Measurements from ENCODE around the gene METRNL.

The METRNL gene

DNA sequence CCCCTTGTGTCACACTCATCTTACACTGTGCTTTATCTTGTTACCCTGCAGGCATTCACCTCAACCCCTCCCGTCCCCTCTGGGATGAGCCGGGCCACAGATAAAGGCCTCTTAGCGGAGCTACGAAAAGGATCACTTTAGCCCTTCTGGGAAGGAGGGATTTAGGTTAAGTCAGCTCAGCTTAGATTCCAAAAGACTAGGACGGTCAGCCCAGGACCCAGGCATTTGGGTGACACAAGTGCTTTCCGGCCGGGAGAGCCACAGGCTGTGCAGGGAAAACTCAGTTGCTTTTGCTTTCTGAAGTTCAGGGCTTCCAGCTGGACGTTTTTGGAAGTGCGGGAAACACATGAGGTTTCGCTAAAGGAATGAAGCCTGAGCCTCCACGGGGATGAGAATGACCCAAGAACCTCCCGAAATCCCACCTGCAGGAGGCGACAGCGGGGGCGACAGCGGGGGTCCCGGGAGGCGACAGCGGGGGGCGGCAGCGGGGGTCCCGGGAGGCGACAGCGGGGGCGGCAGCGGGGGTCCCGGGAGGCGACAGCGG is 11.6 kb upstream of the METRNL start:
- no peak for DNase-seq

DNA sequence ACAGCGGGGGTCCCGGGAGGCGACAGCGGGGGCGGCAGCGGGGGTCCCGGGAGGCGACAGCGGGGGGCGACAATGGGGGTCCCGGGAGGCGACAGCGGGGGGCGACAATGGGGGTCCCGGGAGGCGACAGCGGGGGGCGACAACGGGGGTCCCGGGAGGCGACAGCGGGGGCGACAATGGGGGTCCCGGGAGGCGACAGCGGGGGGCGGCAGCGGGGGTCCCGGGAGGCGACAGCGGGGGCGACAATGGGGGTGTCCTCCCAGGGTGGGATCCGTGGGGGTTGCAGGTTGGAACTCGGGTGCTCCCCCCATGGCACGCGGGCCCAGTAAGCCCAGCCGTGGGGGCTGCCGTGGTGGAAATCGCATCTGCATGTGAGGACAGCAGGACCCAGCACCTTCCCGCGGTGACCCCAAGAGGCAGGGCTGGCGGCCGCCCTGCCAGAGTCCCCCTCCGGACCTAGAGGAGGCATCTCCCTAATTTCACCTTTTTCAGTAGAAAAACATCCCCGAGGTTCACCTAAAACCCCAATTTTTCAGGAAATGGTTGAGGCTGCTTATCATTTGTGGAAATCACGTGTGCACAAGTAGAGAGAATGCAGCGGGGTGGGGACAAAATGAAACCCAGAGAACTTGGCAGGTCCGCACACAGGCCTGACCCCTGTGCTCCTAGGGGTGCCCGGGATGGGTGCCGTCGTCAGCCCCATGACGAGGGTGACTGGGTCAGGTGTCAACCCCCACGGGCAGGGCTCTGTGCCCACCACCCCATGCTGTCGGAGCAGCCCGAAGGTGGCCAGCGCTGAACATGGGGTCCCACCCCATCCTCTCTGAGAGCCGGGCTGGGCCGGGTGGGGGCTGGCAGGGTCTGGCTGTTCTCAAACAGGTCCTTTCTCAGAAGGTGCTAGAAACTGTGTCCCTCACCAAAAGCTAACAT is 10.5 kb upstream of the METRNL start:
- DNase-seq: peak; percentile 55

DNA sequence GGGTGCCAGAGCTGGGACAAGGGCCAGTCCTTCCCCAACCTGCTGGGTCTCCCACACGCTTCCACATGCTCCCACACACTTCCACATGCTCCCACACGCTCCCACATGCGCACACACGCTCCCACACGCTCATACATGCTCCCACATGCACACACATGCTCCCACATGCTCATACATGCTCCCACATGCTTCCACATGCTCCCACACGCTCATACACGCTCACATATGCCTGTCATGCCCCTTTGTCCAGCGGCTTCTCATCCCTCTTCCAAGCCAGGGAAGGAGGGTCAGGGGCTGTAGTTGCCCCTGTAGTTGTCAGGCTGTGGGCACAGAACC is 9.9 kb upstream of the METRNL start:
- no peak for DNase-seq

DNA sequence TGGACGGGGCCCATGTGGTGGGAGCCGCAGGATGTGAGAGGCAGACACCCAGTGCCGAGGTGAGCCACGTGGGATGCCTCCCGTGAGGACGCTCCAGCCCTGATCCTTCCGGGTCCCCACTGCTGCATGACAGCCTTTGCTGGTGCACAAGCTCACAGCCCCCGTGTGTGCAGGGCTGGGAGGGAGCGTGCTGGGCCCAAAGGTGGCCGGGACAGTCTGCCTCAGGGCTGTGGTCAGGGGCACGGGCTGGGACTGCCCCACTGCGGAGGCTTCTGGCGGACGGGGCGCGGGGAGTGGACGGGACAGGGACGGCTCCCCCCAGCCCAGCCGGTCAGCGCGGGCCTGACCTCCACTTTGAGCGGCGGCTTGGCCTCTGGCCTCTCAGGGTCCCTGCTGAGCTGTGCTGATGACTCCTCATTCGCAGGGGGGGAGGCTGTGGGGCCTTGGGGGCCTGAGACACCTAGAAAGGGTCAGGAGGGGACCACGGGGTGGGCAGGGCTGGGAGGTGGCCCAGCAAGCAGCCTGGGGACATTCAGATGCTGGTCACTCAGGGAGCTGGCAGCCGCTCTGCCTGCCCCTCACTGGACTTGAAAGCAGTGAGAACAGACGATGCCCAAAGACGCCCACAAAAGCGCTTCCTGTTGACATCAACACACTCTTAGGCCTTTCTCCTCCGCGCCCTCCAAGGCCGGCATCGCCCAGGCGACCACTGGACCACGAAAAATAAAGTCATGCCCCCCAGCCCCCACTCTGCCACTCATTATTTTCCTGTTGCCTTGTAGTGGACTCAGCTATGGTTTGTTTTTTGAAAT is 9.3 kb upstream of the METRNL start:
- no peak for DNase-seq

DNA sequence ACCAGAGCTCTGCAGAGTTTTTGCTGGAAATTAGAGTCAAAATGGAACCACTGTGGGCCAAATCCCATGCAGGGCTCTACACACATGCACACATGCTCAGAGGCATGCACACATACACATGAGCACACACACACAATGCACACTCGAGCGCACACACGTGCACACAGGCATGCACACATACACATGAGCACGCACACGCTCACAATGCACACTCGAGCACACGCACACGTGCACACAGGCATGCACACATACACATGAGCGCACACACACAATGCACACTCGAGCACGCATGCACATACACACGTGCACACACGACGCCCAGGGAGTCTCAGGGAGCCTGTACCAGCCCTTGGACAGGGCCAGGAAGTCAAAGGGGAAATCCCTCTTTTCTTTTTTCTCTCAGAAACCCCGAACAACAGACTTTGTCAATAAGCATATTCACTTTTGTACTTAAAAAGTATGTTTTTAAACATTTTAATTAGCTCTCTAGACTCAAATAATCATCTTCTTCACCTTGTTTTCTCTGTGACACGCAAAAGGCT is 8.5 kb upstream of the METRNL start:
- DNase-seq: no peak

DNA sequence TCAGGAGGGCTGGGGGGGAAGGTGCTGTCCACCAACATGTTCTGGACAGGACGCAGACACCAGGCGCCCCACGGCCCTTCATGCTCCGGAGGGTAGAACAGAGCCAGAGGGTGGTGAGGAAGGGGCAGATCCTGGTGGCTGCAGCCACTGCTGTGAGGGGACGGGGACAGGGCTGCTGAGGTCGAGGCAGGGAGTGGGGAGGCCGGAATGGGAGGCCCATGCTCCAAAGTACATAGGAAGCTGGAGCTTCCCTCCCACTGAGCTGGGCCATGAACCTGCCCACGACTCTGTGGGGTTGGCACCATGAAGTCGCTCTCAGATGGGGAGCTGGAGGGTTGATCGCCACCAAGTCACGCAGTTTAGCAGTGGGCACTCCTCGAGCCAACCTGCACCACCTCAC is 8.0 kb upstream of the METRNL start:
- no peak for DNase-seq

DNA sequence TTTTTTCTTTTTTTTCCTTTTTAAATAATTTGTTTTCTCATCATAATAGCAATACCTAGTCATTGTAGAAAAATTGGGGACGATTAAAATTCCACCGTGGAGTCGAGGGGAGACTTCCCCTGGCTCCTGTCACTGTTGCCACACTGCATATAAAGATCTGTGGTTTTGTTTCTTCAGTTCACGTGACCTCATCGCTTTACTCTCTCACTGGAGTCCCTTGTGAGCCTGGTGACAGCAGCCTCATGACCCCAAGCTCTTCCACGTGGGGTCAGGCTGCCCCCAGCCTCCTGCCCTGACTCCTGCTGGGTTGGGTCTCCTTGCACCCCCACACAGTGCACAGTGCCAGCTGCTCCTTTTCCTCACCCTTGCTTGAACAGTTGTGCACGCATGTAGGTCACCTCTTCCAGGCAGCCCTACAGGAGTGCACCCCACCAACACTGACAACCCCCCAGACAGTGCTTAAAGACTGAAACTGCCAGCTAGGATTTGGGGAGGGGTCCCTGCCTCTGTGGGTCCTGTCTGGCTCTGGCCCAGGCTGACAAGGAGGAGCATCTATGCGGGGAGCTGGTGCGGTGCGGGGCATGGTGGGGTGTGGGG is 7.3 kb upstream of the METRNL start:
- DNase-seq: peak; percentile 79

DNA sequence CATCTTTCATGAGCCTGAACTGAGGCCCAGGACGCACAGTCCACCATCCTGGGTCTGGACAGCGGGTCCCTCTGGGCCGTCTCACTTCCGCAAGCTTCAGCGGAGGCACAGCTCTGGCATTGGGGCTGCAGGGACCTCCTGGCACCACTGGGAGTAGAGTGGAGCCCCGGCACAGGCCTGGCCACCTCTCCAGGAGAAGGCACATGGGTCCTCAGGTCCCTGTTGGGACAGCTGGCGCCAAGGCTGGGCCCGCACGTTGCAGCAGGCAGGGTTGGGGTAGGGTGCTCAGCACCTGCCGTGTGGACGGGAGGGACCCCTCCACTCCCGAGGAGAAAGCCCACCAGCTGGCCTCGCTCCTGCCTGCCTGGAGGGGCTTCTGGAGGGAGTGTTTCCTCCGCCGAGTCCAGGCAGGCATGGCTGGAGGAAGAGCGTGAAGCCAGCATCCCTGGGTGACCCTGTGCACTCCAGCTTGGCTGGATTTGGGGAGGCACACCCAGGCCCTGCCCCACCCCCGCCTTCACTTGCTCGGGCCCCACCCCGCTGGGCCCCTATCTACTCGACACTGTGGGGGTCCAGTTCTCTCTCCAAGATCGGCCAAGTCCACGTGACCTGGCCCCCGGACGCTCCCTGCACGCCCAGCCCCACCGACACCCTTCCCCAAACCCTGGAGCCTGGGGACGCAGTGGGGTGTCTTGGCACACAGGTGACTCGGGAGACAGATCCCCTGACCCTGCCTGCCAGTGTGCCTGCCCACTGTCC is 6.6 kb upstream of the METRNL start:
- no peak for DNase-seq

DNA sequence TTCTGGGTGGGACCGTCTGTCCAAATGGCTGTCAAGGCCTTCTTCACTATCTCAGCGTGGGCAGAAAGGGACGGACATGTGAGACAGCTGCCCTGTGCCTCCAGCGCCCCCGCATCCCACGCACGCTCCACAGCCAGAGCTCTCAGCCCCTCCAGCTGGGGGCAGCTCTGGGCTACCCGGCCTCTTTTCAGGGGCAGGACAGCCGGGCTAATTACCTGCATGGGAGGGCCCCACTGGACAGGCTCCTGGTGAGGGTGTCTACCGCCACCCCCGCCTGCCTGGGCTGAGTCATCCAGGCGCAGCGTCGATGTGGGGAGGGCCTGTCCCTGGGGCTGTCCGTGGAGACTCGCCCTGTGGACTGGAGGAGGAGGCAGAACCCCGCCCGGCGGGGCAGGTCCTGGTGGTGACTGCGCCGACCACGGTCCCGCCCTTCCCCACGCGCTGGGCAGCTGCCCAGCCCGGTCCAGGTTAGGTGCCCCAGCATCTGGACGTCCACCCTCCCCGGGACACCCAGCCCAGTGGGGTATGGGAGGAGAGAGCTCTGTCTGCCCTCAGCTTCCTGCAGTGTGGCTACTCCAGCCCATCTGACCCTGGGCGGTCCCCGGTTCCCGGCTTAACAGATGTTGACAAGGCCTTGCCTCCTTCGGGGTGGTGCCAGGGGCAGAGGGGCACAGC is 5.9 kb upstream of the METRNL start:
- DNase-seq: peak; percentile 59

DNA sequence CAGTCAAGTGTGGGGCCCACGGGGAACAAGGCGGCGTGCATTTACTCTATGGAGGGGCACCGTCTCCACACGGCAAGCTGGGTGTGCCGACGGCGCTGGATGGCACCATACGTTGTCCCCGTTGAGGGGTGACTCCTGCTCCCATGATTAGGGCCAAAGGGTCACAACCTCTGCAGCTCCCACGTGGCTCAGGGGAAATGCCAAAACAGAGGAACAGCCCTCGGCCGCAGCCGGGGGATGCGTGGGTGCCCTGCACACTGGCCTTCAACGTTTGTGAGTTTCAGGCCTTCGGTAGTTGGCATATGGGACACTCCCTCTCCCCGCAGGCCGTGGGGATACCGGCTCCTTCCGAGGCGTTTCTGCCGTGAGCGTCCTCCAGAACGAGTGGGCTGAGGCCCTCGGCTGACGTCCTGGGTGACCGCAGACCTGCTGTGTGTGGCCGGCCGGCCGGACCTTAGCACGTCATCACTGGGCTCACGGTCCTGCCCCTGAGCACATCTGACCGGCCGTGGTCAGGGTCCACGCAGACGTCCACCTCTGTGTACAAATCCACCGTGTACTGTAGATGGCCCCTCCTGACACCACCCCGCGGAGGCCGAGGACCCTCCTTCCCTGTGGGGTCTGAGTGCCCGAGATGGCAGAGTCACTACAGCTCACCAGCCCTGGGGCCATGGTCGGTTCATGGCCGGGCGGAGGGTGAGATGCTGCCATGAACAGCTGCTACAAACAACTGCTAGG is 4.8 kb upstream of the METRNL start:
- DNase-seq: no peak

DNA sequence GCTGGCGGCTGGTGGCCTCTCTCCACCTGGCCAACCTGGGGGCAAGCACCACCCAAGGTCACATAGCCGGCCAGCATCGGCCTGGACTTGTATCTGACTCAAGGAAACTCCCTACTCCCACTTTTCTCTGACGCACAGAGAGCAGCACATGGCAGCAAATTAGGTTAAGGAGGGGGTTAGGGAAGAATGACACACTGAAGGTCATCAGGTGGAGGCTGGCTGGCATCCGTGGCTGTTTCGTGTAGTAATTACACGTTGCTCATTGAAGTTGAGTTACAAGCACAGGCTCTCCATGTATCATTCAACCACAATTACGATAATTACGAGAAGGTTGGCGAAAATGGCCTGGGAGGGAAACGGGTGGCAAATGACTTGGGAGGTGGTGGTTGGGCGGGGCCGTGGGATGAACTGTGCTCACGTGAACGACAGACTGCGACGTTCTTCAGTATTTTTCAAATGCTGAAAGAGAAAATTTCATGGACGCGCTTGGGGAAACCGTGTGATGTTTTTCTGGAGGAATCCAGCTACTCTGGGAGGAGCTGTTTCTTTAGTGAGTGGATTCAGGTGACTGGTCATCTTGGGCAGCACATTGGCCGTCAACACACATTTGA is 4.0 kb upstream of the METRNL start:
- no peak for DNase-seq

DNA sequence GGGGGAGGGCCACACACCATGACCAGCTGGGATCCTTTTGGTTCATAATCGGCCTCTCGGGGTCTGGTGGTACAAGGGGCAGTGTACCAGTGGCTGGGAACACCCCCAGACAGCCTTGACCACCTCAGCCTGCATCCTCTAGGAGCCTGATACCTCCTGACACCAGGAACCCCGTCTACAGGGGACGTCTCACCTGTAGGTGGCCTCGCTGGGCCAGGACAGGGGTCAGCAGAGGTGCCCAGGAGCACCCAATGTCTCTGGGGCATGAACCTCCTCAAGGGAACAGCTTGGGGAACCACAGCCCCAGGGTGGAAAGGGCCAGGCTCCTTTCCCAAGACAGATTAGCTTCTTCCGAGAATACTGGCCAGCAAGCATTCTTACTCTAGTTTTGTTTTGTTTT is 2.5 kb upstream of the METRNL start:
- no peak for DNase-seq

DNA sequence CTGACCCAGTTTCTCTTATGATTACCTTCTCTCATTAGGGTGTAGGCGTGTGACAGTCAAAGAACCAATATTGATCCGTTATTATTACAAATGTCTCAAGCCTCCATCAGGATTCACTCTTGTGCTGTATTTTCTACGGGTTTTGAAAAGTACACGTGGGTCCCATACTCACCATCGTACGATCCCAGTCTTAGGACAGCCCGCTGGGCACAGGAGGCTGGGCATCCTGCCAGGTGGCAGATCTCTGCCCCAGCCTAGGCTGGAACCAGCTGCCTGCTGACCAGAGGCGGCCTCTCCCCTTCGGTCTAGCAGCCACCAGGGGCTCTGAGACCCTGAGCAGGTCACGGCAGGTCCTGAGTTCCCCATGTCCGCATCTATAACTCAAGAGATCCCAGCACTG is 2.0 kb upstream of the METRNL start:
- no peak for DNase-seq

DNA sequence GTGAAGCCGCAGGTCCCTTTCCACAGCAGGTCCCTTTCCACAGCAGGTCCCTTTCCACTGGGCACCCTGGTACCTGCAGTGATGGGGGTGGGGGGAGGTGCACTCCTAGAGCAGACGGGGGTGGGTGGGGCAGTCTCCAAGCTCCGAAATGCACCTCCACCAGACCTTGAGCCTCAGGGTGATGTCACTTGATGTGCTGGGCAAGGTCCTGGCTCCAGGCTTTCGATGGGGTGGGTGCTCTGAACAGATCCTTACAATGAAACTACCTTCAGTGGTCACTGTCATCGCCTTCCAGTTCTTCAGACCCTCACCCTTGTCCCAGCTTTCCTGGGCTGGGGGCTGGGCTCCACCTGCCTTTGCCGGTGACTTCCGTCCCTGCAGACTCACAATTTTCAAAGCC is 1.5 kb upstream of the METRNL start:
- no peak for DNase-seq

DNA sequence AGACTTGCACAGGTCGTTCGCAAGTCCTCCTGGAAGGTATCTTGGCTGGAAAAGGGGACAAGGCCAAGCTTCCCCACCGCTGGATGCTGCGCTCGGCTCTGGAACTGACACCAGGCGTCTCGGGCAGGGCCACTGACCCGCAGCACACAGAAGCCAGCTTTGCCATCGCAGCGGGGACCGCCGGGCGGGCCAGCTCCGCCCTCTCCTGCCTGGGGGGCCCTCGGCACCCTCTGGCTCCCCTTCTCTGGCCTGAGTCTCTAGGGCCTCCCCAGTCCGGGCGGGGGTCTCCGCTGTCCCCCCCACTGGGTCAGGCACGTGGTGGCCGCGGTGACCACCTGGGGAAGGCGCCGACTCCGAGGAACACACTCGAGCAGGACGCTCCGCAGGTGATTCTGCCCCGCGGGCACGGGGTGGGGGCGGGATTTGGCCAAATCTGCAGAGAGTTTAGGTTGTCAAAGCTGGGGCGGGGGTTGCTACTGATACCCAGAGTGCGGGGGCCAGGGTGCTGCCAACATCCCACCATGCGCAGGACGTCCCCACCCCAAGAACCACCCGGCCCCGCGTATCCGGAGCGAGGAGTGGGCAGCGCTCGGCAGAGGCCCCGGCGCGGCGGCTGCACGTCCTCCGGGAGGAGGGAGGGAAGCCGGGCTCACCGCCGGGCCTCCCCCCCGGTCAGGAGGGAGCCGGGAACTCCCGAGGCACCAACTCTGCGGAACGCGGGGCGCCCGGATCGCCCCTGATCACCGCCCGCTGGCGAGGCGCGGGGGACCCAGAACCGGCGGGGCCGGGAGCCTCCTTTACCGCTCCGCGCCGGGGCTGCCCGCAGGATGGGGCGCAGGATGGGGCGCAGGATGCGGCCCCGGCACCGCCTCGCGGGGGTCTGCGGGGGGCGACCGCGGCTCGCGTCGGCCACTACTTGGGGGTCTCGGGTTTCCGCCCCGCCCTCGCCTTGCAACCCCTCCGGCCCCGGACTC is 744 bp upstream of the METRNL start:
- no peak for DNase-seq

DNA sequence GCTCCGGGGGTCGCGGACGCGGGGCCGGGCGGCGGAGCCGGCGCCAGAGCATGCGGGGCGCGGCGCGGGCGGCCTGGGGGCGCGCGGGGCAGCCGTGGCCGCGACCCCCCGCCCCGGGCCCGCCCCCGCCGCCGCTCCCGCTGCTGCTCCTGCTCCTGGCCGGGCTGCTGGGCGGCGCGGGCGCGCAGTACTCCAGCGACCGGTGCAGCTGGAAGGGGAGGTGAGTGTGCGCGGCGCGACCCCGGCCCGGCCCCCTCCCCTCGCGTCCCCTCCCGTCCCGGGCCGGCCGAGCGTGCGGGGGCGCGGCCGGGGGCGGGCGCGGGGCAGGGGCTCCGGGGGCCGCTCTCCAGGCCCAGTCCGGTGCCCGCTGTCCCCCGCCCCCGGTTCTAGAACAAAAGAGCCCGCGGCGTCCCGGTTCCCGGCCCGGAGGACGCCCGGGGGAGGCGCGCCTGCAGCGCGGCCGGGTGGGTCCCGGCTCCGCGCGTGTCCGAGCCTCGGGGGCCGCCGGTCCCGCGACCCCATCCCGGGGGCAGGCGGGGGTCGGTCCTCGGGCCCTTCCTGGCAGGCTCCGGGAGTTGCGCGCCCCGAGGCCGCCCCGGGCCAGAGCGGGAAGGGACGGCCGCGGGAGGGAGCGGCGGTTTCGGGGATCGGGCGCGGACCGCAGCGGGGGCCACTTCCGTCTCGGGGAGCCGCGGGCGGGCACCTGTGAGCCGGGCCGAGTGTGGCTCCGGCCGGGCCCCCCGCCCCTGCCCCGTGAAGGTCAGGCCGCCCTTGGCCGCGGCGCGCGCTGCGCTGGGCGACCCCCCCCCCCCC is 563 bp downstream of the METRNL start:
- DNase-seq: no peak

DNA sequence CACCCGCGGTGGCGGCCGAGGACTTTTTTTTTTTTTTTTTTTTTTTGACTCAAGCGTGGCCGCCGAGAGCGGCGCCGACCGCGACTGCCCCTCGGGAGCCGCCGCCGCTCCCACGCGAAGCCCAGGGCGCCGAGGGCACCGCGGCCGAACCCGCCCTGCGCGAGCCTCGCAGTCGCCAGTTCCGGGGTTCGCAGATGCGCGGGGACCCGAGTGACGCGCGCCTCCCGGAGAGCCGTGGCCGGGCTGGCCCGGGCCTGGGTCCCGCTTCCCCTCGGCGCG is 1.1 kb downstream of the METRNL start:
- no peak for DNase-seq

DNA sequence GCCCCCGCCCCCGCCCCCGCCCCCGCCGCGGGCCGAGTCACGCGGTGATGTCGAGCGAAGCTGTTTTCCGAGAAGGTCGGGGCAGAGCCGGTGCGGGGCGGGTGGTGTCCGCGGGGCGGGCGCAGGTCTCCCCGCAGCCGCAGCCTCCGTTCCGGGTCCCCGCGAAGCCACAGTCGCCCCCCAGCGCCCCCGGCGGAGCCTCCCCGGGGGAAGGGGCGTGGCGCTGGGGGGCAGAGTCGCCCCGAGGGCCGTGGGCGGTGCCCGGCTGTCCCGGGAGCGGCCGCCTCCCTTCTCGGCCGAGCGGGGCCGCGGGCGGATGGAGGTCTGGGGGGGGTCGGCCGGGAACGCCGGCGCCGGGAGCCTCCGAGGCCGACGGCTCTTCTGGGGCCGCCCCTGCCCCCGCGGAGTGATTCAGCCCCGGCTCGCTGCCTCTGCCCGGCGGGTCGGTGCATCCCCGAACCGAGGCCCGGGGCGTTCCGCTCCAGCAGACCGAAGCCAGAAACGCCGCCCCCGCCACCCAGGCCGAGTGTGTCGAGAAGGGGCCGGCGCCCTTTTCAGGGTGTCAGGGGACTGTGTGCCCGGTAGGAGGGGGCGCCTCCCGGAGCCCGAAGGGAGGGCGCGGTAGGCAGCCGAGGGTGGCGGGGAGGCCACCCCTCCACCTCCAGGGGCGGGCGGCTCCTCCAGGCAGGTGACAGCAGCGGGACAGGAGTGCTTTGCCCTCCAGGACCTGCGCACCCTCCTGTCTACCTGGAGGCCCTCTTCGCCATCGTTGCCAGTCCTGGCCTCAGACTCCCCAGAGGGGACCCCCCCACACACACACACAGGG is 1.7 kb downstream of the METRNL start:
- DNase-seq: no peak

Measured in hematopoietic multipotent progenitor cell treated with erythropoietin and hydrocortisone succinate and interleukin-3 and kit ligand, for 6 days (in vitro differentiated cells).